ENCODE measurements around the gene SMIM38. TPM values are rescaled to one million over a fixed set of nuclear protein-coding genes. Genes with fewer than 3 reads are reported as not detected.

Gene SMIM38
- total RNA-seq, 6 experiments from 2014 or later, result not detected

- Mint-ChIP-seq H3K9me3 (peaks cover 5% of the 10 kb centered on the region; the same call in 1 of the 2 replicates), H3K4me3 (no peak overlapping the region), H3K4me1 (ENCODE audit: low read depth) (no peaks in the 10 kb centered on the region), H3K27ac (no peak overlapping the region), H3K36me3 (ENCODE audit: low read depth) (no peaks in the 10 kb centered on the region), H3K27me3 (ENCODE audit: insufficient read depth) (peaks cover 29% of the 10 kb centered on the region)
- TF ChIP-seq, protein P1, sequence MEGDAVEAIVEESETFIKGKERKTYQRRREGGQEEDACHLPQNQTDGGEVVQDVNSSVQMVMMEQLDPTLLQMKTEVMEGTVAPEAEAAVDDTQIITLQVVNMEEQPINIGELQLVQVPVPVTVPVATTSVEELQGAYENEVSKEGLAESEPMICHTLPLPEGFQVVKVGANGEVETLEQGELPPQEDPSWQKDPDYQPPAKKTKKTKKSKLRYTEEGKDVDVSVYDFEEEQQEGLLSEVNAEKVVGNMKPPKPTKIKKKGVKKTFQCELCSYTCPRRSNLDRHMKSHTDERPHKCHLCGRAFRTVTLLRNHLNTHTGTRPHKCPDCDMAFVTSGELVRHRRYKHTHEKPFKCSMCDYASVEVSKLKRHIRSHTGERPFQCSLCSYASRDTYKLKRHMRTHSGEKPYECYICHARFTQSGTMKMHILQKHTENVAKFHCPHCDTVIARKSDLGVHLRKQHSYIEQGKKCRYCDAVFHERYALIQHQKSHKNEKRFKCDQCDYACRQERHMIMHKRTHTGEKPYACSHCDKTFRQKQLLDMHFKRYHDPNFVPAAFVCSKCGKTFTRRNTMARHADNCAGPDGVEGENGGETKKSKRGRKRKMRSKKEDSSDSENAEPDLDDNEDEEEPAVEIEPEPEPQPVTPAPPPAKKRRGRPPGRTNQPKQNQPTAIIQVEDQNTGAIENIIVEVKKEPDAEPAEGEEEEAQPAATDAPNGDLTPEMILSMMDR (IDR thresholded peaks at IDR 0.05), result no peak
- no peak for DNase-seq
These were observed 48.7 kb downstream of the SMIM38 start for GRCh38 chr11:69204246-69204940.

DNA sequence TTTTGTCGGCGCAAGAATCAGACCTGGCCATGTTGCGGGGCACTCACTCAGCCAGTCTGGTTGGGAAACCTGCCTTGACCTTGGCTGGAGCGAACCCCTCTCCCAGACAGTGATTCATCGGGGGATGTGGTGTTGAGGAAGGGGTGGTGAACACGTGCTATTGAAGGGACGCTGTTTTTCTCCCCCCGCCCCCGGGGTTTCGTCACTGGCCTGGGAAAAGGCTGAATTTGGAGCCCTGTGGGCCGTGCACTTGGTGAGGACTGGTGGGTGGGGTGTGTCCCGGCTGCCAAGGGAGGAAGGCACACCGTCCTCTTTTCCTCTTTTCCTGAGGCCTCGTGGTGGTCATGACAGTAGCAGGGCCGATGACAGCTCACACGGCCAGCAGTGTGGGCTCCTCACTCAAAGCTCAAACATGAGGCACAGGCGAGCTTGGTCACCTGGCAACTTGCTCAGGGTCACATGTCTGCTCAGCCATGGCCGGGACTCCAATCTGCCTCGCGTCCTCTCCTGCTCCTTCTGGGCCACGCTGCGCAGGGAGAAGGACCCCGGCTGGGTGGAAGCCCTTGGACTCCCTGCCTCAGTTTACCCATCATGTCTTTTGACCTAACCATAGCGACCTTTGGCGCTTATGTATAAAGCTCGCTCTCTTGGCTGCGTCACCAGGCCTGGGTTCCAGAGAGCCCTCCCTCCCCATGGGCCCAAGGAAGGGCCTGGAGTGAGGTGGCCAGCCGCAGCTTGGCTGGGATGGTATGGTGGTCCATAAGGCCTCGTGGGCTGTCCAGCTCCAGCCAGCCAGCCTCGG lies 49.4 kb downstream of the SMIM38 start:
- H3K36me3 Mint-ChIP-seq (ENCODE audit: low read depth), result no peaks in the 10 kb centered on the region
- DNase-seq, result no peak
- no peak overlapping the region for H3K27ac Mint-ChIP-seq
- TF ChIP-seq, protein P1 (IDR thresholded peaks at IDR 0.05), result no peak
- H3K4me1 Mint-ChIP-seq (ENCODE audit: low read depth), result no peaks in the 10 kb centered on the region
- peaks cover 5% of the 10 kb centered on the region; the same call in 1 of the 2 replicates for H3K9me3 Mint-ChIP-seq
- peaks cover 31% of the 10 kb centered on the region for H3K27me3 Mint-ChIP-seq (ENCODE audit: insufficient read depth)
- H3K4me3 Mint-ChIP-seq, result no peak overlapping the region

Other genes with a start within 250 kb of the SMIM38 start
- gene MRGPRD, start 174.9 kb upstream of the SMIM38 start, total RNA-seq (2021; fragmentation: NEBNext Ultra II Directional; extraction: Animal tissue kit (Norgen Biotek cat#: 25700)), result not detected
- 10 to 100 TPM; 51.4 to 74.9 (median 63.9) TPM for gene MRGPRF, start 142.7 kb upstream of the SMIM38 start, total RNA-seq (2021; fragmentation: NEBNext Ultra II Directional; extraction: Animal tissue kit (Norgen Biotek cat#: 25700))
- 10 to 100 TPM in 1 of 6 experiments, 1 to 10 TPM in 5; 8.0 to 11.2 (median 9.0) TPM for gene TPCN2, start 107.0 kb upstream of the SMIM38 start, total RNA-seq (2021; fragmentation: NEBNext Ultra II Directional; extraction: Animal tissue kit (Norgen Biotek cat#: 25700))
- gene MYEOV, start 138.2 kb downstream of the SMIM38 start, total RNA-seq (2021; fragmentation: NEBNext Ultra II Directional; extraction: Animal tissue kit (Norgen Biotek cat#: 25700)), result 10 to 100 TPM; 55.5 to 93.3 (median 79.9) TPM

Measured in HFFc6 (cell line).